ENCODE measurements around the gene ARHGEF17.

DNA sequence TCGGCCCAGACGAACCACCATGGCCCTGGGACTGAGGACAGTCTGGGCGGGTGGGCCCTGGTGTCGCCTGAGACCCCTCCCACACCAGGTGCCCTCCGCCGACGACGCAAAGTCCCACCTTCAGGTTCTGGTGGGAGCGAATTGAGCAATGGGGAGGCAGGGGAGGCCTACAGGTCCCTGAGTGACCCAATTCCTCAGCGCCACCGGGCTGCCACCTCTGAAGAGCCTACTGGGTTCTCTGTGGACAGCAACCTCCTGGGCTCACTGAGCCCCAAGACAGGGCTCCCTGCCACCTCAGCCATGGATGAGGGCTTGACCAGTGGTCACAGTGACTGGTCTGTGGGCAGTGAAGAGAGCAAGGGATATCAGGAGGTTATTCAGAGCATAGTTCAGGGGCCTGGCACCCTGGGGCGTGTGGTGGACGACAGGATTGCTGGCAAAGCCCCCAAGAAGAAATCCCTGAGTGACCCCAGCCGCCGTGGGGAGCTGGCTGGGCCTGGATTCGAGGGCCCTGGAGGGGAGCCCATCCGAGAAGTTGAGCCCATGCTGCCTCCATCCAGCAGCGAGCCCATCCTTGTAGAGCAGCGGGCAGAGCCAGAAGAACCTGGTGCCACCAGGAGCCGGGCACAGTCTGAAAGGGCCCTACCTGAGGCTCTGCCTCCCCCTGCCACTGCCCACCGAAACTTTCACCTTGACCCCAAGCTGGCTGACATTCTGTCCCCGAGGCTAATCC lies 2.8 kb downstream of the ARHGEF17 start:
- TF ChIP-seq CTCF (IDR thresholded peaks at IDR 0.05) = no peak
- no peak for TF ChIP-seq EP300 (IDR thresholded peaks at IDR 0.05)
- no peak for TF ChIP-seq POLR2AphosphoS5 (IDR thresholded peaks at IDR 0.05)

Measured in stomach (tissue), 4 donors.